Stomach (tissue), 9 donors: Measurements from ENCODE around the gene PLEKHH3. TPM values are rescaled to one million over a fixed set of nuclear protein-coding genes. Genes with fewer than 3 reads are reported as not detected.
A peak's percentile ranks its signal among the peaks of the same experiment; 100 is the strongest.

Experiments
- DNase-seq, 2 donors: peaks; one replicate each; pipeline versions ENCODE4 v3.0.0 to v3.0.0-alpha.2; 2013 to 2019
- H3K27ac ChIP-seq, 5 donors: fragments of 200-600 bp in 4 of 5; sonication (generic) in 4 of 5; one replicate each; pipeline ENCODE4 v1.5.1; 2013 to 2019; ENCODE audit warnings: mild to moderate bottlenecking in 1 of 5, moderate library complexity in 1 of 5
- H3K27me3 ChIP-seq, 3 donors: fragments of 200-600 bp; sonication (generic); one replicate each; pipeline ENCODE4 v1.5.1; 2017 to 2019; ENCODE audit warnings: mixed run types in 1 of 3
- H3K36me3 ChIP-seq, 4 donors: fragments of 200-600 bp; sonication (generic); 1 replicate in 3 of 4; 2 replicates in 1 of 4; pipeline ENCODE4 v1.5.1; 2016 to 2019
- H3K4me1 ChIP-seq, 4 donors: fragments of 200-600 bp; sonication (generic); one replicate each; pipeline ENCODE4 v1.5.1; 2016 to 2019
- H3K4me3 ChIP-seq, 4 donors: fragments of 200-600 bp; sonication (generic) in 3 of 4; one replicate each; pipeline ENCODE4 v1.5.1; 2016 to 2019; ENCODE audit warnings: mild to moderate bottlenecking in 1 of 4
- H3K9me3 ChIP-seq, 4 donors: fragments of 200-600 bp; sonication (generic); one replicate each; pipeline ENCODE4 v1.5.1; 2016 to 2019
- EP300 ChIP-seq: sonication (generic); formaldehyde crosslinking; IDR thresholded peaks from one replicate; pipeline ENCODE4 v1.6.1; 2017; ENCODE audit warnings: antibody characterized with exemption
- POLR2A ChIP-seq, 4 donors: fragments of 450-650 bp; IDR thresholded peaks; one replicate each; pipeline ENCODE4 v1.6.1; 2016; ENCODE audit warnings: antibody characterized with exemption in 4 of 4, control low read depth in 2 of 4, mild to moderate bottlenecking in 1 of 4, moderate library complexity in 1 of 4
- POLR2AphosphoS5 ChIP-seq, 3 donors: sonication (generic); formaldehyde crosslinking; IDR thresholded peaks; one replicate each; pipeline ENCODE4 v1.6.1; 2016; ENCODE audit warnings: antibody characterized with exemption in 3 of 3
- WGBS, 5 donors: extraction: QIAGEN DNeasy Blood & Tissue Kit in 3 of 5; methylation state at CpG; one replicate each; pipeline versions ENCODE4 v1.1.5 to v1.1.7; 2013 to 2018; 5-methylcytosine and 5-hydroxymethylcytosine counted together
- intact Hi-C: fragments of 100-400 bp; cut with DNase I; formaldehyde crosslinking; loops from one replicate; pipeline ENCODE4 v1.15.1; 2023; ENCODE audit warnings: low total_unique reads
- polyA plus RNA-seq, 3 donors: library from polyadenylated mRNA; stranded (reverse); fragments of 200-250 nt; gene quantifications; one replicate each; pipeline ENCODE4 v1.2.3, GENCODE V29; 2013
- total RNA-seq, 5 donors: library from RNA; depleted of rRNA; stranded (reverse); fragments of >200 nt; gene quantifications; one replicate each; pipeline versions ENCODE4 v1.1.0 to v1.2.3, GENCODE V29; 2014 to 2016
- TF ChIP-seq, protein P1 (sequence below), 7 experiments: fragments of 450-650 bp in 4 of 7; fragments of 200-600 bp in 3 of 7; sonication (generic) in 3 of 7; IDR thresholded peaks; one replicate each; pipeline ENCODE4 v1.5.1; 2016 to 2019; ENCODE audit warnings: antibody characterized with exemption in 7 of 7, control low read depth in 2 of 7, mild to moderate bottlenecking in 1 of 7
- donor health status: healthy with polysubstance abuse.
- donor health status: Bipolar disorder and iron deficiency.
- donor health status: healthy.

Gene PLEKHH3
- total and polyA plus RNA-seq, 8 donors, result 16.5 to 96.0 (median 40.4) TPM

DNA sequence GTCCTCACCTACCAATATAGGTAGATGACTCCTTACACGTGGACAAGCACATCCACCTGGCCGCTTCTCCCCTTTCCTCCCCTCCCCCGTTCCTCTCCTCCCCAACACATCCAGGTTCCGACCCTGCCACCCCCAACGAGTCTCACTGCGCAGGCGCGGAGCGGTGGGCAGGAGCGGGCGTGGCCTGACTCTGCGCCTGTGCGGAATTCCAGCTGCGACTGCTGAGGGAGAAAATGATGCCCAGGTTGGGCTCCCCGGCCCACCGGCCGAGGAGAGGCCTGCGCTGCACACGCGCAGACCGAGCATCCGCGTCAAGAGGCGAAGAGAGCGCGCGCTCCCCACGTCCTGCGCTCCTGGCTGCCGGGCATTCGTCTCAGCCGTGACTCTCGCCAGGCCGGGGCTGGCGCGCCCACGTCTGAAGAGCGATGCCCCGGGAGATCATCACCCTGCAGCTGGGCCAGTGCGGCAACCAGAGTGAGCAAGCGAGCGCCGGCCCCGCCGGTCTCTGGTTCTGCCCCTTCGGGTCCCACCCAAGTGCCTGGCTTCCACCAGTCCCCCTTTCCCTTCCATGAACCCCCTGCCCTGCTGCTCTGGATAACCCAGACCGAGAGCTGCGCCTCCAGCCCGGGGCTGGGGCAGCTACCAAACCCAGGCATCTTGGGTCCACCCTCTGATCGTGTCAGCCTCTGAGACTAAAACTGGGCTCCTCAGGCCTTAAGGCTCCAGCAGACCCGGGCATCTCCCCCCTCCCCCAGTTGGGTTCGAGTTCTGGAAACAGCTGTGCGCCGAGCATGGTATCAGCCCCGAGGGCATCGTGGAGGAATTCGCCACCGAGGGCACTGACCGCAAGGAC, 17.5 kb downstream of the PLEKHH3 start, which contains the start of gene TUBG2:
Gene TUBG2 (plus strand): TSS at position 206 of the 853 bp plus-strand sequence. CDS start 220 bp downstream, at position 426.
- intact Hi-C loops, result no loop called here

GRCh38 chr17:42657824-42658588, 18.8 kb downstream of the PLEKHH3 start:
- no peak for DNase-seq
- Histone ChIP-seq H3K9me3 (no peaks in the 10 kb centered on the region), H3K27ac (peak overlapping the region in 1 of 5 donors; percentile 87), H3K4me1 (peaks cover 11 to 46% (median 34%) of the 10 kb centered on the region in 4 donors), H3K4me3 (no peak overlapping the region), H3K36me3 (peaks cover 3 to 22% (median 12%) of the 10 kb centered on the region in 4 donors), H3K27me3 (peaks cover 0 to 4% (median 0%) of the 10 kb centered on the region in 3 donors)
- 85 to 88% (median 87%) methylated on average over 9 of the region's 9 CpGs for WGBS, 5 donors
- intact Hi-C loops, result no loop called here
- TF ChIP-seq EP300, result no peak
- TF ChIP-seq, protein P1, sequence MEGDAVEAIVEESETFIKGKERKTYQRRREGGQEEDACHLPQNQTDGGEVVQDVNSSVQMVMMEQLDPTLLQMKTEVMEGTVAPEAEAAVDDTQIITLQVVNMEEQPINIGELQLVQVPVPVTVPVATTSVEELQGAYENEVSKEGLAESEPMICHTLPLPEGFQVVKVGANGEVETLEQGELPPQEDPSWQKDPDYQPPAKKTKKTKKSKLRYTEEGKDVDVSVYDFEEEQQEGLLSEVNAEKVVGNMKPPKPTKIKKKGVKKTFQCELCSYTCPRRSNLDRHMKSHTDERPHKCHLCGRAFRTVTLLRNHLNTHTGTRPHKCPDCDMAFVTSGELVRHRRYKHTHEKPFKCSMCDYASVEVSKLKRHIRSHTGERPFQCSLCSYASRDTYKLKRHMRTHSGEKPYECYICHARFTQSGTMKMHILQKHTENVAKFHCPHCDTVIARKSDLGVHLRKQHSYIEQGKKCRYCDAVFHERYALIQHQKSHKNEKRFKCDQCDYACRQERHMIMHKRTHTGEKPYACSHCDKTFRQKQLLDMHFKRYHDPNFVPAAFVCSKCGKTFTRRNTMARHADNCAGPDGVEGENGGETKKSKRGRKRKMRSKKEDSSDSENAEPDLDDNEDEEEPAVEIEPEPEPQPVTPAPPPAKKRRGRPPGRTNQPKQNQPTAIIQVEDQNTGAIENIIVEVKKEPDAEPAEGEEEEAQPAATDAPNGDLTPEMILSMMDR (IDR thresholded peaks at IDR 0.05), result no peak
- no peak for TF ChIP-seq POLR2AphosphoS5 (IDR thresholded peaks at IDR 0.05)
- TF ChIP-seq POLR2A (IDR thresholded peaks at IDR 0.05), result no peak

More for the DNA sequence above, 17.5 kb downstream of the PLEKHH3 start, which contains the start of gene TUBG2:
- no peak for TF ChIP-seq EP300
- peak in 2 of 3 donors; percentile 68 to 84 for TF ChIP-seq POLR2AphosphoS5 (IDR thresholded peaks at IDR 0.05)
- no peaks in the 10 kb centered on the region for H3K9me3 ChIP-seq
- H3K27me3 ChIP-seq, result no peaks in the 10 kb centered on the region
- peak within 1 kb of the TSS; percentile 45 to 87 (median 76) for H3K27ac ChIP-seq
- H3K4me3 ChIP-seq, result peak within 1 kb of the TSS; percentile 54 to 72 (median 58)
- peaks cover 11 to 33% (median 26%) of the 10 kb centered on the region in 4 donors for H3K4me1 ChIP-seq
- H3K36me3 ChIP-seq, result peaks cover 3 to 35% (median 23%) of the 10 kb centered on the region in 4 donors
- WGBS, 5 donors, result 1 to 3% (median 2%) methylated on average over 35 to 56 of the region's 59 CpGs
- DNase-seq, result peak; percentile 84 to 97

- intact Hi-C loops, result no loop called here
- no peak overlapping the region for H3K27ac ChIP-seq
- no peak for DNase-seq
- H3K36me3 ChIP-seq, result no peaks in the 10 kb centered on the region
- 53 to 64% (median 58%) methylated on average over 2 of the region's 2 CpGs for WGBS, 5 donors
- H3K4me3 ChIP-seq, result no peak overlapping the region
- peaks cover 10 to 39% (median 28%) of the 10 kb centered on the region in 4 donors for H3K4me1 ChIP-seq
- peaks cover 0 to 4% (median 0%) of the 10 kb centered on the region in 3 donors for H3K27me3 ChIP-seq
- H3K9me3 ChIP-seq, result no peaks in the 10 kb centered on the region
- no peak for TF ChIP-seq EP300
Measured at GRCh38 chr17:42655528-42655927, 21.3 kb downstream of the PLEKHH3 start.

DNA sequence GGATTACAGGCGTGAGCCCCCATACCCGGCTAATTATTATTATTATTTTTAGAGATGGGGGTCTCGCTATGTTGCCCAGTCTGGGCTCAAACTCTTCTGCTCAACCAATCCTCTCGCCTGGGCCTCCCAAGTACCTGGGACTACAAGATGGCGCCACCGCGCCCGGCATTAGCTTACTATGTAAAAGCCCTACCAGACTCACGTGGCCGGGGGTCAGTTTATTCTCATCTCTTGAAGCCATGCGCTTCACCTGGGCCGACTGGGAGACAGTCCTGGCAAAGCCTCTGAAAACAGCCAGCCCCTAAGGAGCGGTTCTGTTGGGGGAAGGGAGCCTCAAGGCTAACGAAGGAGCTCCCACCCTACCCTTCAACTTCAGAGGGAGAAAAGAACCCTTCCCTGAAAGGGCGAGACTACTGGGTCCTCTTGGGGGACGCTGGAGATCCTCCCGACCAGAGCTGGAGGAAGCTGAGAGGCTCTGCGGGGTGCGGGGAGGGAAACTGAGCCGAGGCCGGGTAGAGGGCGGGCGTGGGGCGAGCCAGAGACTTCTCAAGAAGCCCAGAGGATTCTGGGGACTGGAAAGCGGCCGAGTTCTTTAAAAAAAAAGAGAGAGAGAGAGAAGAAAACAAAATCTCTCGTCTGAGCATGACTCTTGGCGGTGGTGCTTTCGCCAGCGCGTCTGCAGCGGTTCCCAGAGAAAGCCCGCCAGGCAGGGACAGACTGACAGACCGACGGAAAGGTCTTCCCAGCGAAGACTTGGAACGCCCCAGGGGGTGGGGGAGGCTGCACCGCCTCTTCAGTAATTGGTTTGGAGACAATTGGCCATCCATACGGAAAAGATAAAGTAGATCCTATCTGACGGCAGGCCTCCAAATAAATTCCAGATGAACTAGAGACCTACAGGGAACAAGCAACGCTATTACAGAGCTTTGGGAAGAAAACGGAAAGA, 23.3 kb downstream of the PLEKHH3 start:
- intact Hi-C loops, result no loop called here
- peaks cover 0 to 20% (median 11%) of the 10 kb centered on the region in 4 donors for H3K4me1 ChIP-seq
- no peaks in the 10 kb centered on the region for H3K9me3 ChIP-seq
- H3K36me3 ChIP-seq, result no peaks in the 10 kb centered on the region
- peak overlapping the region; percentile 27 to 36 (median 32) for H3K4me3 ChIP-seq
- H3K27ac ChIP-seq, result peak overlapping the region; percentile 13 to 77 (median 71)
- DNase-seq, result peak in 1 of 2 donors; percentile 87
- 26 to 33% (median 29%) methylated on average over 40 to 42 of the region's 42 CpGs for WGBS, 5 donors
- TF ChIP-seq POLR2AphosphoS5 (IDR thresholded peaks at IDR 0.05) (no peak), POLR2A (IDR thresholded peaks at IDR 0.05) (no peak), EP300 (no peak)
- TF ChIP-seq, protein P1 (IDR thresholded peaks at IDR 0.05), result no peak
- peaks cover 0 to 4% (median 0%) of the 10 kb centered on the region in 3 donors for H3K27me3 ChIP-seq
